Keratinocyte (primary cell): ENCODE results near the gene TPGS1.

Source experiments
- CTCF ChIP-seq, 3 experiments: IDR thresholded peaks in 1 of 3; conservative IDR thresholded peaks in 1 of 3; optimal IDR thresholded peaks in 1 of 3; 2 replicates in 2 of 3; 3 replicates in 1 of 3; pipeline versions ENCODE3 to v1.5.1; 2011; ENCODE audit warnings: low read length in 3 of 3, mild to moderate bottlenecking in 3 of 3, moderate library complexity in 2 of 3, control low read depth in 1 of 3, inconsistent platforms in 1 of 3; ENCODE audit not compliant: insufficient read depth in 2 of 3; ENCODE audit errors: extremely low read depth in 1 of 3
- EZH2 ChIP-seq: IDR thresholded peaks from one replicate; pipeline ENCODE4 v1.6.1; 2012; ENCODE audit warnings: inconsistent platforms, mild to moderate bottlenecking, low read length, moderate library complexity

- TF ChIP-seq CTCF (optimal IDR thresholded peaks at IDR 0.05 in 1 of 3, IDR thresholded peaks at IDR 0.05 in 1 of 3, conservative IDR thresholded peaks at IDR 0.05 in 1 of 3; ENCODE audit: extremely low read depth in 1 of 3, insufficient read depth in 2 of 3, low read length in 3 of 3) (no peak), EZH2 (no peak)
Observed at GRCh38 chr19:498977-499623, 8.2 kb upstream of the TPGS1 start.
